ELR (cell line): Measurements from ENCODE around the gene EEF1AKMT1.
A peak's percentile ranks its signal among the peaks of the same experiment; 100 is the strongest.
"Not testable (repeated sequence)": the region's sequence is repeated elsewhere in the genome, so short reads cannot be mapped to it uniquely, and the experiment has no call there.

Experiments
- DNase-seq: peaks from one replicate; pipeline ENCODE4 v3.0.0-alpha.2; 2015; ENCODE audit warnings: low read depth

The EEF1AKMT1 gene

GRCh38 chr13:20776751-20777150, 3.0 kb upstream of the EEF1AKMT1 start:
- no peak for DNase-seq

GRCh38 chr13:20775961-20776360, 2.2 kb upstream of the EEF1AKMT1 start:
- no peak for DNase-seq

DNA sequence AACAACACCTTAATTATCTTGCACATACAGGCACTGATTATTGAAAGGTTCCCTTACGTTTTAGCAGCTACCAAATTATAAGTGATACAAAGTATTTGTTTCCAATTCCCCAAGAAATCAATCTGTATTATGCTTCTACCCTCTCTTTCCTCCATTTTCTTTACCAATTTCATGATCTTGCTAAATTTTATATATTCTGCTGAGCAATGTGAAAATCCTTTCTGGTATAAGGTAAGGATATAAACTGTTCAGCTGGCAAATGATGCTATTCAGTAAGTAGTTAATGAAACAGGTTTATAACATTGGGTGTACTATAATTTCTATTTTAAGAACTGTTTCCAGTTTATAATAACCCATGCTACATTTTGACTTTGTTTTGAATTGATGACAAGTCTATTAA, 985 bp upstream of the EEF1AKMT1 start:
- DNase-seq = no peak

DNA sequence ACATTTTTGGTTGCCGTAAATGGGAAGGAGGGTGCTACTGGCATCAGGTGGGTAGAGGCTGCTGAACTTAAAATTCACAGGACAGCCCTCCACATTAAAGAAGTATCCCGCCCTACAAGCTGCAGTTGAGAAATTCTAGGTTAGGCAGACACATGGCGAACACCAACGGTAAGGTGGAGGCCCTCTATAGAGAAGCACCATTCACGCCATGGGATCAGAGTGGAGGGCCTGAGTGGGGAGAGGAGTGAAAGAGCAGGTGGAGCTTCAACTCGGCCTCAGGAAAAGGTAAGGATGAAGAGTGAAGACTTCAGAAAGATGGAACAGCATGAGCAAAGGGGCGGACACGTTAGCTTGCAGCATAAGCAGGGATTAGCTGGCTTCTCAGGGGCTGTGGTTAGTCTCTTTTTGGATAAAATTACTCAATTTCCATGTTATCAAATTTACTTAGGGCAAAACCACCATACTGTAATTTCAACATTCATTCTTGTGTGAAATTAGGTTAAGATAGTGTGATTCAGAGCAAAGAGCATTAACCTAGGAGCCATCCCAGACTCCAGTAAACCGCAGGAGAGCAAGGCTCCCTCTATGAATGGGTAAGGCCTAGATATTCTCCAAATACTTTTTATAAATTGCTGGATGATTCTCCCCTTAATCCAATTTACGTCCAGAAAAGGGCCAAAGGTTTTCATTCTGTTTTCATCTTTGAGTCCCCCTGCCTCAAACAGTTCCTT, 1.2 kb downstream of the EEF1AKMT1 start:
- peak; percentile 13 for DNase-seq

DNA sequence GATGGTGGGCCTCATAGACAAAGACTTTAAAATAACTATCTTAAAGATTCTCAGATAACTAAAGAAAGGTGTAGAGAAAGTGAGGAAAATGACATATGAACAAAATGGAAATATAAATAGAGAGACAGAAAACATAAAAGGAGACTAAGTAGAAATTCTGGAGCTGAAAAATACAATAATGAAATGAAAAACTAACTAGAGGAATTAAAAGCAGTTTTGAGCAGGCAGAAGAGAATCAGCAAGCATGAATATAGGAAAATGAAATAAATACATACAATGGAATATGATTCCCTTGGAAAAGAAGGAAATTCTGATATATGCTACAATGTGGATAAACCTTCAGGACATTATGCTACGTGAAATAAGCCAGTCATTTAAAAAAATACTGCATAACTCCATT, 3.9 kb downstream of the EEF1AKMT1 start:
- DNase-seq = no peak

DNA sequence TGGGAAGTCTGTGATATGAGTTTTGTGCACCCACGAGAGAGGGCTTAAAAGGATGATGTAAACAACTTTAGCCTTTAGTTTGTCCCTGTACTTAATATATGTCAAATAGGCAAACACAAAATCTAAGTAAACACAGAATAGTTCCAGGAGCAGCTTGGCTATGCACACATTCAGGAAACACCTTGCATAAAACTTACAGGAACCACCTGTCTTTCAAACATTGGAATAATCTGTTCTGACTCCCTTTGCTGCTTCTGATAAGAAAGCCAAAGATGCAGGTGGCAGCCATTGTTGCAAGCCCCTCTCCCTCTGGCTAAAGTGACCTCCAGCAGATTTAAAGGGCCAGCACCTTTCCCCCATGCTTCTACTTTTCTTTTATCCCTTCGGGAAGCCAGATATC, 4.7 kb downstream of the EEF1AKMT1 start:
- DNase-seq = no peak

DNA sequence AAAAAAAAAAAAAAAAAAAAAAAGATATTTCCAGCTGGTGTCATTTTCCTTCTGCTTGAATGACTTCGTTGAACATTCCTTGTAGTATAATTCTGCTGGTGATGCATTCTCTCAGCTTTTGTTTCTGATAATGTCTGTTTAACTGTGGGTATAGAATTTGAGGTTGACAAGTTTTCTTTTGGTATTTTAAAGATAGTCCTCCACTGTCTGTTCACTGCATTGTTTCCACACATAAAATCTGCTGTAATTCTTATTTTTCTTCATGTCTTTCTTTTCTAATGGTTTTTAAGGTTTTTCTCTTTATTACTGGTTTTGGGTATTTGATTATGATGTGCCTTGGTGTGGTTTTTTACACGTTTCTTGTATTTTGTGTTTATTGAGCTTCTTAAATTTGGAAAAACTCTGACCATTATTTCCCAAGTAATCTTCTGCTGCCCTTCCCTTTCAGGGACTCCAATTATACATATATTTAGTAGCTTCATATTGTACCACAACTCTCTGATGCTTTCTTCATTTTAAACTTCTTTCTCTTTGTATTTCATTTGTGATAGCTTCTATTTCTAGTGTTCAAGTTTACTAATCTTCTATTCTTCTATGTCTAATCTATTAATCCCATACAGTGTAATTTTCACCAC, 6.3 kb downstream of the EEF1AKMT1 start:
- DNase-seq = no peak

DNA sequence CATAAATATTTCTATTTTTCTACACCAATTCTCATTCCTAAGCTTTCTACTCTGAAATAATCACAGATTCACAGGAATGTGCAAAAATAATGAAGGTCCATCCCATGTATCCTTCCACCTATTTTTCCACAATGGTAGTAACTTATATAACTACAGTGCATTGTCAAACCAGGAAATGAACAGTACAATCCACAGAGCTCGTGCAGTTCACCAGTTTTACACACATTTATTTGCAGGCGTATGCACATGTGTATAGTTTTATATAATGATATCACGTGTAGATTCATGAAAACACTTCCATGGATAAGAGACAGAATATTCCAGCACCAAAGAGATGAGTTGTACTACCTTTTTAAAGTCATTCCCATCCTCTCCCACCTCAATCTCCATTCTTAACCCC, 12.9 kb downstream of the EEF1AKMT1 start:
- no peak for DNase-seq

DNA sequence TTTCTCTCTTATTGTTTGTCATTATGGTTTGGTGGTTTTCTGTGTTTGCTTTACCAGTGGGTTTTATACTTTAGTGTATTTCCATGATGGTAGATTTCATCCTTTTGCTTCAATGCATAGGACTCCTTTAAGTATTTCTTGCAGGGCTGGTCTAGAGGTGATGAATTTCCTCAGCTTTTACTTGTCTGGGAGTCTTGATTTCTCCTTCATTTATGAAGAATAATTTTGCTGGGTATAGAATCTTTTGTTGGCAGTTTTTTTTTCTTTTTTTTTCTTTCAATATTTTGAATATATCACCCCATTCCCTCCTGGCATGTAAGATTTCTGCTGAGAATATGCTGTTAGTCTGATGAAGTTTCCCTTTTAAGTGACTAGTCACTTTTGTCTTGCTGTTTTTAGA, 19.8 kb downstream of the EEF1AKMT1 start:
- DNase-seq = no peak

DNA sequence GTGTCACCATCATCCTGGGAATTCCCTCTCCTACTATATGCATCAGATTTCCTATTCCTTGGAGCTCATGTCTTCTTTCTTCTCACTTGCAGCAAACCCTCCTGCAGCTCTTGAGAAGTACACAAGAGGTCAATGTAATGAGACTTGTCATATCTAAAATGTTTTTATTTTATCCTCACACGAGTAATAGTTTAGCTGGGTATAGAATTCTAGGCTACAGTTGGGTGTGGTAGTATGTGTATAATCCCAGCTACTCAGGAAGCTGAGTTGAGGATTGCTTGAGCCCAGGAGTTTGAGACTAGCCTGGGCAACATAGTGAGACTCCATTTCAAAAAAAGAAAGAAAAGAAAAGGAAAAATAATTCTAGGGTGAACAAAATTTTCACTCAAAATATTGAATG, 24.4 kb downstream of the EEF1AKMT1 start:
- DNase-seq = no peak

DNA sequence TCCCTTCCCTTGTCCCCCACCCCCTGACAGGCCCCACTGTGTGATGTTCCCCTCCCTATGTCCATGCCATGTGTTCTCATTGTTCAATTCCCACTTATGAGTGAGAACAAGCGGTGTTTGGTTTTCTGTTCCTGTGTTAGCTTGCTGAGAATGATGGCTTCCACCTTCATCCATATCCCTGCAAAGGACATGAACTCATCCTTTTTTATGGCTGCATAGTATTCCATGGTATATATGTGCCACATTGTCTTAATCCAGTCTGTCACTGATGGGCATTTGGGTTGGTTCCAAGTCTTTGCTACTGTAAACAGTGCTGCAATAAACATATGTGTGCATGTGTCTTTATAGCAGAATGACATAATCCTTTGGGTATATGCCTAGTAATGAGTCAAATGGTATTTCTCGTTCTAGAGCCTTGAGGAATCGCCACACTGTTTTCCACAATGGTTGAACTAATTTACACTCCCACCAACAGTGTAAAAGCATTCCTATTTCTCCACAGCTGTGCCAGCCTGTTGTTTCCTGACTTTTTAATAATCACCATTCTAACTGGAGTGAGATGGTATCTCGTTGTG, 29.8 kb downstream of the EEF1AKMT1 start:
- DNase-seq = not testable (repeated sequence)

DNA sequence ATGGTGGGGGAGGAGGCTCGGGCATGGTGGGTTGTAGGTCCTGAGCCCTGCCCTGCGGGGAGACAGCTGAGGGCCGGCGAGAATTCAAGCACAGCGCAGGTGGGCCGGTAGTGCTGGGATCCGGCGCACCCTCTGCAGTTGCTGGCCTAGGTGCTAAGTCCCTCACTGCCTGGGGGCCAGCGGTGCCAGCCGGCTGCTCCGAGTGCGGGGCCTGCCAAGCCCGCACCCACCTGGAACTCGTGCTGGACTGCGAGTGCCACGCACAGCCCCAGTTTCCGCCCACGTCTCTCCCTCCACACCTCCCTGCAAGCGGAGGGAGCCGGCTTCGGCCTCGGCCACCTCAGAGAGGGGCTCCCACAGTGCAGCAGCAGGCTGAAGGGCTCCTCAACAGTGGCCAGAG, 33.7 kb downstream of the EEF1AKMT1 start:
- no peak for DNase-seq

DNA sequence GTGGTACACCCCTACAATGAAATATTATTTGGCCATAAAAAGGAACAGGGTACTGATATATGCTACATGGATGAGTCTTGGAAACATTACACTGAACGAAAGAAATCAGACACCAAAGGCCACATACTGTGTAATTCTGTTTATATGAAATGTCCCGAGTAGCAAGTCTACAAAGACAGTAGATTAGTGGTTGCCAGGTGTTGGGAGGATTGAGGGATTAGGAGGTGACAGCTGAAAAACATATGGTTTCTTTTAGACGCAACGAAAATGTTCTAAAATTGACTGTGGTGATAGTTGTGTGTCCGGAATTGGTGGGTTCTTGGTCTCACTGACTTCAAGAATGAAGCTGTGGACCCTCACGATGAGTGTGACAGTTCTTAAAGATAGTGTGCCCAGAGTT, 35.1 kb downstream of the EEF1AKMT1 start:
- no peak for DNase-seq

DNA sequence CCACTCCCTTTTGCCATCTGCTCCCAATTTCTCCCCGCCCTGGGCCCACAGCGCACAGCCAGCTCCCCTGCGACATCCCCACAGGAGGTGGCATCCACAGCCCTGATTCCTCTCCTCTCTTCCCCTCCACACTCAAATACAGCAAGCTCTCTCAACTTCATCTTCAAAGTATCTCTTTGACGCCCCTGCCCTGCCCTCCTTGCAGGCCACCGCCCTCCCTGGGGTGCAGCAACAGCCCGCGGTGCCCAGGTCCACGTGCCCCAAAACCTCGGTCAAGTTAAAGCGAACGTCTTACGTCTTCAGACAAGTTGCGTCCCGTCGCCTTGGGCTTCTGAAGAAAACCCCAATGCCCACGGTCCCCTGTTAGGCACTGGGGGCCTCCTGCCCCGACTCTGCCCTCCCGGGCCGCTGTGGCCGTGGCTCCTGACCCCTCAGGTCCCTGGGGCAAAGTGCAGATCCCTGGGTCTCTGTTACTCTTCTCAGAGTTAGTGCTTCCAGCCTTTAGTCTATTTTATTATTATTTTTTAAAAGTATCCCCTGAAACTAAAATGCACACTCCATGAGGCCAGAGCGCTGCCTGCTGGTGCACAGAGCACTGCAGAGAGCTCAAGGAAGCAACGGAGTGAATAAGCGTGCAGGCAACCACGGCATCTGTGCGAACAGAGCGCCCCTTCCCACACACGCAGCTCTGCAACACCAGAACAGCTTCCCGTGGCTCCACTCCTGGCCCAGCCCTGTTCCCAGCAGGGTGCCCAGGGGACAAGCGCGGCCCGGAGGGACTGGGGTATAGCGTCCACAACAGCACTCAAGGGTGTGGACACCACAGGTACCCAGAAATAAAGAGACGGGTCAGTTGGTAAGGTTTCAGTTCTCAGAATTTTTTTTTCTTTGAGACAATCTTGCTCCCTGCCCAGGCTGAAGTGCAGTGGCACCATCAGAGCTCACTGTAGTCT, 43.9 kb downstream of the EEF1AKMT1 start:
- DNase-seq = no peak

- no peak for DNase-seq
These were observed 45.0 kb downstream of the EEF1AKMT1 start for GRCh38 chr13:20728579-20729311.

DNA sequence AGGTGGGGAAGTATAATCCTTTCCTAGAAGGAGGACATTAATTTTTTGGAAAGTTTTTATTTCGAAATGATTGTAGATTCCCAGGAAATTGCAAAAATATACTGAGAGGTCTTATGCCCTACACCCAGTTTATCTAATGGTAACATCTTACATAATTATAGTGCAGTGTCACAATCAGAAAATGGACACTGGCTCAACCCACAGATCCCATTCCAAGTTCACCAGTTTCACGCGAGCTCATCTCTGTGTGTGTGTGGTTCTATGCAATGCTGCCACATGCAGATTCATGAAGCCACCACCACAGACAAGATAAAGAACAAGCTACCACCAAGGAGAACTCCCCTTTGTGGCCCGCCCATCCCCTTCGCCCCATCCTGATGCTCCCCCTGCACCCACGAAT, 45.9 kb downstream of the EEF1AKMT1 start:
- no peak for DNase-seq

DNA sequence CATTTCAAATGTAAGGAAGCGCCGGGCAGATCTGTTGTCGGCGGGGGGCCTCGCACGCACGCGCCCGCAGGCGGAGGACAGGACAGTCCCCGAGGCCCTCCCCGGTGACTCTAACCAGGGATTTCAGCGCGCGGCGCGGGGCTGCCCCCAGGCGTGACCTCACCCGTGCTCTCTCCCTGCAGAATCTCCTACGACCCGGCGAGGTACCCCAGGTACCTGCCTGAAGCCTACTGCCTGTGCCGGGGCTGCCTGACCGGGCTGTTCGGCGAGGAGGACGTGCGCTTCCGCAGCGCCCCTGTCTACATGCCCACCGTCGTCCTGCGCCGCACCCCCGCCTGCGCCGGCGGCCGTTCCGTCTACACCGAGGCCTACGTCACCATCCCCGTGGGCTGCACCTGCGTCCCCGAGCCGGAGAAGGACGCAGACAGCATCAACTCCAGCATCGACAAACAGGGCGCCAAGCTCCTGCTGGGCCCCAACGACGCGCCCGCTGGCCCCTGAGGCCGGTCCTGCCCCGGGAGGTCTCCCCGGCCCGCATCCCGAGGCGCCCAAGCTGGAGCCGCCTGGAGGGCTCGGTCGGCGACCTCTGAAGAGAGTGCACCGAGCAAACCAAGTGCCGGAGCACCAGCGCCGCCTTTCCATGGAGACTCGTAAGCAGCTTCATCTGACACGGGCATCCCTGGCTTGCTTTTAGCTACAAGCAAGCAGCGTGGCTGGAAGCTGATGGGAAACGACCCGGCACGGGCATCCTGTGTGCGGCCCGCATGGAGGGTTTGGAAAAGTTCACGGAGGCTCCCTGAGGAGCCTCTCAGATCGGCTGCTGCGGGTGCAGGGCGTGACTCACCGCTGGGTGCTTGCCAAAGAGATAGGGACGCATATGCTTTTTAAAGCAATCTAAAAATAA, 52.1 kb downstream of the EEF1AKMT1 start:
- peak; percentile 79 for DNase-seq

GRCh38 chr13:20721058-20721453, 52.7 kb downstream of the EEF1AKMT1 start:
- no peak for DNase-seq

- DNase-seq = no peak
These were observed 53.3 kb downstream of the EEF1AKMT1 start for GRCh38 chr13:20720499-20720898.

DNA sequence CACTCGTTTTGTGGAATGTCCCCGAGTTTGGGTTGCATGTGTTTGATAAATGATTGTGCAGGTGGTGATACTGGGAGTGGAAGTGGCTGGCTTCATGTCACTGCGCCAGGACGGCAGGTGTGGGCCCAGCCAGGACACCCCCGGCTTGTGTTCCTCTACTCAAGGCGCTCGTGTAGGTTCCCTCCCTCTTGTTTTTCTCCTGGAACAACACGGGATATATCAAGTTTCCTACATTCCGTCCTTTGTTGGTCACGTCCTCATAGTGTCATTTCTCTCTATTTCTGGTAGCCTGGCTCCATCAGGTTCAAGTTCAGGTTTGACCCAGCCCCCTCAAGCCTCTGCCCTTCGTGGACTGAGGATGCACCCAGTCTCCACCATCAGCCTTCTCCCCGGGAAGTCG, 54.0 kb downstream of the EEF1AKMT1 start:
- DNase-seq = no peak
